NCI-H446 (cell line): ENCODE measurements around the gene CHD3.

Experiments
- DNase-seq, 2 experiments: peaks; one replicate each; lab custom pipeline; 2025; lab: John Stamatoyannopoulos, UW

CHD3 gene

GRCh38 chr17:7894226-7894625, 5.6 kb downstream of the CHD3 start:
- no peak for DNase-seq

GRCh38 chr17:7894866-7895265, 6.3 kb downstream of the CHD3 start:
- DNase-seq: no peak

- DNase-seq: no peak
These were observed 8.5 kb downstream of the CHD3 start for GRCh38 chr17:7897090-7897489.

GRCh38 chr17:7897773-7898172, 9.2 kb downstream of the CHD3 start:
- peak in 1 of 2 experiments; percentile 20 for DNase-seq

- no peak for DNase-seq
These were observed 14.8 kb downstream of the CHD3 start for GRCh38 chr17:7903154-7904103.

GRCh38 chr17:7909089-7909488, 20.5 kb downstream of the CHD3 start:
- no peak for DNase-seq

GRCh38 chr17:7910281-7910680, 21.7 kb downstream of the CHD3 start:
- DNase-seq: no peak

- no peak for DNase-seq
These were observed 22.1 kb downstream of the CHD3 start for GRCh38 chr17:7910711-7911110.

GRCh38 chr17:7911116-7911515, 22.5 kb downstream of the CHD3 start:
- DNase-seq: no peak

- peak; percentile 42 to 64 for DNase-seq
These were observed 24.4 kb downstream of the CHD3 start for GRCh38 chr17:7912927-7913524.

- peak in 1 of 2 experiments; percentile 49 for DNase-seq
These were observed 26.6 kb downstream of the CHD3 start for GRCh38 chr17:7915179-7915610.

- peak; percentile 96 to 98 for DNase-seq
These were observed 27.2 kb downstream of the CHD3 start, which contains the start of gene RNF227 for GRCh38 chr17:7915611-7916384. Gene RNF227 (minus strand): TSS chr17:7916289. CDS start chr17:7916195, 94 bp downstream.

- DNase-seq: no peak
These were observed 27.7 kb downstream of the CHD3 start for GRCh38 chr17:7916385-7916682.

- DNase-seq: no peak
These were observed 28.2 kb downstream of the CHD3 start for GRCh38 chr17:7916808-7917207.

GRCh38 chr17:7922269-7922844, 33.8 kb downstream of the CHD3 start:
- DNase-seq: no peak

- no peak for DNase-seq
These were observed 34.4 kb downstream of the CHD3 start for GRCh38 chr17:7922845-7923628.

GRCh38 chr17:7927596-7927995, 39.0 kb downstream of the CHD3 start:
- DNase-seq: no peak

GRCh38 chr17:7929158-7930023, 40.8 kb downstream of the CHD3 start, which contains the start of gene KCNAB3:
Gene KCNAB3 (minus strand): TSS chr17:7929856. CDS start chr17:7929435, 421 bp downstream.
- peak; percentile 33 to 85 for DNase-seq

- DNase-seq: no peak
These were observed 42.4 kb downstream of the CHD3 start for GRCh38 chr17:7930841-7931631.
